HG03439 (cell line): ENCODE measurements around the gene KDM6B.
"Not testable (repeated sequence)": the region's sequence is repeated elsewhere in the genome, so short reads cannot be mapped to it uniquely, and the experiment has no call there.

Experiments used
- ATAC-seq: cut with Tn5 transposase; IDR thresholded peaks from one replicate; pipeline ENCODE4 v1.9.1; 2021; ENCODE audit warnings: mild to moderate bottlenecking, moderate library complexity; ENCODE audit not compliant: unreplicated experiment

The KDM6B gene

DNA sequence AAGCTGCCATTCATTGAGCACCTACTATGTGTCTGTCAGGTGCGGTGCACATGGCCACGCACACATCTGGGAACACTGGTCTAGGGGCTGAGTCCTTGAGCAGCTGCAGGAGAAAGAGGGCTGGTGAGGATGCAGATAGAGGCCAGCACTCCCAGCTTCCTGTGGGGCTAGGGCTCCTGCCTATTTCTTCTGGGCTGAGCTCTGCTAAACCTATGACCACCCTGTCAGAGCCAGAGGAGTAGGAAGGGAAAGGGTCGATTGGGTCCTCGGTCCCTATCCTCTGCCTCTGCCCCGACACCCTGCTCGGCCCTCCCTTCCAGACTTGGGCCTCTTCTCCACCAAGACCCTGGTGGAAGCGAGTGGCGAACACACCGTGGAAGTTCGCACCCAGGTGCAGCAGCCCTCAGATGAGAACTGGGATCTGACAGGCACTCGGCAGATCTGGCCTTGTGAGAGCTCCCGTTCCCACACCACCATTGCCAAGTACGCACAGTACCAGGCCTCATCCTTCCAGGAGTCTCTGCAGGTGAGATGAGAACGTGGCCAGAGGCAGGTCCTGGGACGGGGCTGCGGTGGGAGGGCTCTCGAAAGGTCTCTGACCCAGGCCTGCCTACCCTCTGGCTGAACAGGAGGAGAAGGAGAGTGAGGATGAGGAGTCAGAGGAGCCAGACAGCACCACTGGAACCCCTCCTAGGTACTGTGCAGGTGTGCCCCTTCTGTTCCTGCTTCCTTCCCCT is 16.9 kb downstream of the KDM6B start:
- ATAC-seq, result no peak

DNA sequence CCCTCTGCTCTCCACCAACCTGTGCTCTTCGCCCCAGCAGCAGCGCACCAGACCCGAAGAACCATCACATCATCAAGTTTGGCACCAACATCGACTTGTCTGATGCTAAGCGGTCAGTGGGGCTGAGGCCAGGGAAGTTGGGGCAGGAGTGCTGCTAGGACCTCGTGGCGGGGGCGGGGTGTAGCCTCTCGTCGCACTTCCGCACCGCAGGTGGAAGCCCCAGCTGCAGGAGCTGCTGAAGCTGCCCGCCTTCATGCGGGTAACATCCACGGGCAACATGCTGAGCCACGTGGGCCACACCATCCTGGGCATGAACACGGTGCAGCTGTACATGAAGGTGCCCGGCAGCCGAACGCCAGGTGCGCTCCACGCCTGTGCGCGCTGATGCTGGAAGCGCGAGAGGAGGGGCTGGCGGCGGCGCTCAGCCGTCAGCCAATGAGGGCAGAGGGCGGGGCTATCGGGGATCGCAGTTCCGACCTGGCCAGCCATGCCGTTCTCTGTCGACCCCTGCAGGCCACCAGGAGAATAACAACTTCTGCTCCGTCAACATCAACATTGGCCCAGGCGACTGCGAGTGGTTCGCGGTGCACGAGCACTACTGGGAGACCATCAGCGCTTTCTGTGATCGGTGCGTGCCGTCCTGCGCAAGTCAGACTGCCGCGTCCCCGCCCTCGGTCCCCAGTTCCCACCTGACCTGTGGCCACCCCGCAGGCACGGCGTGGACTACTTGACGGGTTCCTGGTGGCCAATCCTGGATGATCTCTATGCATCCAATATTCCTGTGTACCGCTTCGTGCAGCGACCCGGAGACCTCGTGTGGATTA is 17.6 kb downstream of the KDM6B start:
- peak; percentile 67 for ATAC-seq

DNA sequence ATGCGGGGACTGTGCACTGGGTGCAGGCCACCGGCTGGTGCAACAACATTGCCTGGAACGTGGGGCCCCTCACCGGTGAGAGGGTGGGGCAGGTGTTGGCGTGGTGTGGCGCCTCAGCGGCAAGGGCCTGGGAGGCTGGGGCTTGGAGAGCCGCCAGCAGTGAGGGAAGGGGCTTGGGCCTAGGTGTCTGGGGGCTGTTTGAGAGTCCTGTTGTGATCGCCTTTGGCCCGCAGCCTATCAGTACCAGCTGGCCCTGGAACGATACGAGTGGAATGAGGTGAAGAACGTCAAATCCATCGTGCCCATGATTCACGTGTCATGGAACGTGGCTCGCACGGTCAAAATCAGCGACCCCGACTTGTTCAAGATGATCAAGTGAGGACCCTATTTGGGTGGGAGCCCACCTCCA is 18.2 kb downstream of the KDM6B start:
- no peak for ATAC-seq

DNA sequence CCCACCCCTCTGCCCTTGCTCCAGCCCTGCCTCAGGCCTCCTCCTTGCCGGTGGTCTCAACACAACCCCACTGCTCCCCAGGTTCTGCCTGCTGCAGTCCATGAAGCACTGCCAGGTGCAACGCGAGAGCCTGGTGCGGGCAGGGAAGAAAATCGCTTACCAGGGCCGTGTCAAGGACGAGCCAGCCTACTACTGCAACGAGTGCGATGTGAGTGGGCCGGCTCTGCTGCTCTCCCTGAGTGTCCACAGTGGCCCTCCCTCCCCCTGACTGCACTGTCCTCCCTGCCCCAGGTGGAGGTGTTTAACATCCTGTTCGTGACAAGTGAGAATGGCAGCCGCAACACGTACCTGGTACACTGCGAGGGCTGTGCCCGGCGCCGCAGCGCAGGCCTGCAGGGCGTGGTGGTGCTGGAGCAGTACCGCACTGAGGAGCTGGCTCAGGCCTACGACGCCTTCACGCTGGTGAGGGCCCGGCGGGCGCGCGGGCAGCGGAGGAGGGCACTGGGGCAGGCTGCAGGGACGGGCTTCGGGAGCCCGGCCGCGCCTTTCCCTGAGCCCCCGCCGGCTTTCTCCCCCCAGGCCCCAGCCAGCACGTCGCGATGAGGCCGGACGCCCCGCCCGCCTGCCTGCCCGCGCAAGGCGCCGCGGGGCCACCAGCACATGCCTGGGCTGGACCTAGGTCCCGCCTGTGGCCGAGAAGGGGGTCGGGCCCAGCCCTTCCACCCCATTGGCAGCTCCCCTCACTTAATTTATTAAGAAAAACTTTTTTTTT is 19.1 kb downstream of the KDM6B start:
- no peak for ATAC-seq

DNA sequence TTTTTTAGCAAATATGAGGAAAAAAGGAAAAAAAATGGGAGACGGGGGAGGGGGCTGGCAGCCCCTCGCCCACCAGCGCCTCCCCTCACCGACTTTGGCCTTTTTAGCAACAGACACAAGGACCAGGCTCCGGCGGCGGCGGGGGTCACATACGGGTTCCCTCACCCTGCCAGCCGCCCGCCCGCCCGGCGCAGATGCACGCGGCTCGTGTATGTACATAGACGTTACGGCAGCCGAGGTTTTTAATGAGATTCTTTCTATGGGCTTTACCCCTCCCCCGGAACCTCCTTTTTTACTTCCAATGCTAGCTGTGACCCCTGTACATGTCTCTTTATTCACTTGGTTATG is 19.6 kb downstream of the KDM6B start:
- no peak for ATAC-seq

DNA sequence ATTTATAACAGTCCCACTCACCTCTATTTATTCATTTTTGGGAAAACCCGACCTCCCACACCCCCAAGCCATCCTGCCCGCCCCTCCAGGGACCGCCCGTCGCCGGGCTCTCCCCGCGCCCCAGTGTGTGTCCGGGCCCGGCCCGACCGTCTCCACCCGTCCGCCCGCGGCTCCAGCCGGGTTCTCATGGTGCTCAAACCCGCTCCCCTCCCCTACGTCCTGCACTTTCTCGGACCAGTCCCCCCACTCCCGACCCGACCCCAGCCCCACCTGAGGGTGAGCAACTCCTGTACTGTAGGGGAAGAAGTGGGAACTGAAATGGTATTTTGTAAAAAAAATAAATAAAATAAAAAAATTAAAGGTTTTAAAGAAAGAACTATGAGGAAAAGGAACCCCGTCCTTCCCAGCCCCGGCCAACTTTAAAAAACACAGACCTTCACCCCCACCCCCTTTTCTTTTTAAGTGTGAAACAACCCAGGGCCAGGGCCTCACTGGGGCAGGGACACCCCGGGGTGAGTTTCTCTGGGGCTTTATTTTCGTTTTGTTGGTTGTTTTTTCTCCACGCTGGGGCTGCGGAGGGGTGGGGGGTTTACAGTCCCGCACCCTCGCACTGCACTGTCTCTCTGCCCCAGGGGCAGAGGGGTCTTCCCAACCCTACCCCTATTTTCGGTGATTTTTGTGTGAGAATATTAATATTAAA is 20.2 kb downstream of the KDM6B start:
- ATAC-seq, result no peak

DNA sequence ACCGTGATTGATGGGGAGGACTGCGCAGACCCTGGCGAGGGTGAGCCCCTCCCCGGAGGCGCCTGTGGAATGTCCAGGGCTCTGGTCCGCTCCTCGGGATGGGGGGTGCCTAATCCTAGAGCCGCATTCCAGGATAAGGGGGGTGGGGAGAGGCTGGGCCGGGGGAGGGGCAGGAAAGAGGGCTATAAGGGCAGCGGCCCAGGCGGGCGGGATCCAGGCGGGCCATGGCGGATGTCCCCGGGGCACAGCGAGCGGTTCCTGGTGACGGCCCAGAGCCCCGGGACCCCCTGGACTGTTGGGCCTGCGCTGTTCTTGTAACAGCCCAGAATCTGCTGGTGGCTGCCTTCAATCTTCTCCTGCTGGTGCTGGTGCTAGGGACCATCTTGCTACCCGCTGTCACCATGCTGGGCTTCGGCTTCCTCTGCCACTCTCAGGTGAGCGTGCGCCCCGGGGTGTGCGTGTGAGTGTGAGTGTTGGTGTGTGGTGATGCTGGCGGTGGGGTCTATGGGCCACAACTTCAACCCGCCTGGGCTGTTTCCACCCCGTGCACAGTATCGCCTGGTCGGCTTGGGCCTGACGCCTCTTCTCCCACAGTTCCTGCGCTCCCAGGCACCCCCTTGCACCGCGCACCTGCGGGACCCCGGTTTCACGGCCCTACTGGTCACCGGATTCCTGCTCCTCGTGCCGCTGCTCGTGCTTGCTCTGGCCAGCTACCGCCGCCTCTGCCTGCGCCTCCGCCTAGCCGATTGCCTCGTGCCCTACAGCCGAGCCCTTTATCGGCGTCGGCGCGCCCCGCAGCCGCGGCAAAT is 21.0 kb downstream of the KDM6B start, which contains the start of gene TMEM88:
TMEM88 (plus strand) TSS at position 216 of the 809 bp plus-strand sequence; CDS start at position 225, 9 bp downstream.
- ATAC-seq, result no peak

DNA sequence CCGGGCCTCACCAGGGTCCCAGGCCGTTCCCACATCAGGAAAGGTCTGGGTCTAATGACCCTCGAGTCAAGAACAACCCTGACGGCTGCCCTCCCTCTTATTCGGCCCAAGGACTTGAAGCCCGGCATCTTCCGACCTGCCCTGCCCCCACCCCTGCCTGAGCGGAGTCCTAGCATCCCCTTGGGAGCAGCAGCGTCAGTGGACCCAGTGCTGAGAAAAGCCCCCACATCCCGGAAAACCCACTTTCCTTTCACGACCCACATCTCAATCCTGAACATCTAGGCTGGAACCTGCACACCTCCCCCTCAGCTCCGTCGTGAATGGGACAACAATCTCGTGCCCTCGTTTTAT is 21.6 kb downstream of the KDM6B start:
- no peak for ATAC-seq

DNA sequence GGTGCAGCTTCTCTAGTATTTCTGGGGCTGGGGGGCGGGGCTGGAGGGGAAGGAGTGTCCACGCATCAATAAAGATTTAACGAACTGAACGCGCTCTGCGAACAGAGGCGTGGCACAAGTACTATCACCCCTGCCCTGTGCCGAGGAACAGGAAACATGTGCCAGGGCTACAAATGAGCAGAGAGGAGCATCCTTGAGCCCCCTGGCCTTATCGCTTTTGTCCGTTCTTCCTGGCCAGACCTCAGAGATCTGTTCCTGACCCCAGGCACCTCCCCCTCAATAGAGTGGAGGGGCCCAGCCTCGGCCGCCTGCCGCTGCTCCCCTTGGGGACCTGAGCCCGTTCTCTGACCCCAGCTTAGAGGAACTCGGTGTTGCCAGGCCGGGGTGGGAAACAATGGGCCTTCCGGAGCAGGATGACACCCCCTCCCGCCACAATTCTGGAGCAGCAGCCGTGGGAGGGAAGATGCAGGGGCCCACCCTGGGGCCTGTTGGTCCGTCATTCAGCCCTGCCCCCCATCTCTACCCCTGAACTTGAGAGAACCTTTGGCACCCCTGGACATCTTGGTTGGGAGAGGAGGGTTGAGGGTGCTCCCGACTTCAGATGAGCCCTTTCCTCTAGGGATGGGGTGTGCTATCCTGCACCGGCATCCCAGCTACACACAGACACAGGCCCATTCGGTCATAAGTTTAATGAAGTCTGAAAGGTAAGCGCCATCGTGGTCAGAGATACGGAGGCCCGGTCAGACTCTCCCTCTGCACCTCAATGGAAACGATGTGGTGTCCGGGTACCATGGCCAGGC is 22.2 kb downstream of the KDM6B start:
- ATAC-seq, result no peak

DNA sequence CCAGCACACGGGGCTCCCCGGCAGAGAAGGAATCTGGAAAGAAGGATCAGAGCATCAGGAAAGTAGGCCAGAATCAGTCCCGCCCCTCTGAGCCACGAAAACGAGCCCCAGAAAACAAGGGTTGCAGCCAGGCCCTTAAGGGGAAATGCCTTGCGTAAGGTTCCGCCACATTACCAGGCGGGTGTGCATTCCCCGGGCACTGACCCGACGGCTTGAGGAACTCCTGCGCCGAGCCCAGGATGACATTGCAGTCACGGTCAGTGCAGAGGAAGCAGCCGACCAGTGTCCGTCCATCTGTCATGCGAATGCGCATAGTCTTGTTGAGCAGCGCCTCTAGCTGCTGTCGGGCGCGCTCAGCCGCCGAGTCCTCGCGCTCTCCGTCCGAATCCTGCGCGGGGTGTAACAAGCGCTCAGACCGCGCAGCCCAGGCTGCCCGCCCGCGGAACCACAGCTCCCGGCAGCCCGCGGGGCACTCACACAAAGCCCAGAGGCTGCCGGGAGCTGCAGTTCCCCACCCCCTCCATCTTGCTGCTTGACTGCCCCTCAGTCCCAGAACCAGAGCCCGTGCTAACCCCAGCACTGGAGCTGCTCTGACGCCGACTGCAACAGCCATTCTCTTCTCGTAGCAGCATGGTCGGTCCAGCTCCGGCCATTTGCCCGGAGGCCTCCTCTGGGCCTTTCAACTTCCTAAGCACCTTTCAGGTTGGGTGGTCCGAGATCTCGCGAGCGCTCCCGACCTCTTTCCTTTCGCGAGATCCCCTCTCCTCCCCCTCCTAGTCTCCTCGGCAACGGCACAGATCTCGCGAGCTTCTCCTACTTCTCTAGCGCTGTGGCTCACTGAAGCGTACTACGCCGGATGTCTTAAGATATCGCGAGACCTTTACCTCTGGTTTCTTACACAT is 23.0 kb downstream of the KDM6B start, which contains the start of gene NAA38:
NAA38 (minus strand) TSS at position 749 of the 902 bp plus-strand sequence; CDS start at position 653, 96 bp downstream.
- ATAC-seq, result peak; percentile 72

DNA sequence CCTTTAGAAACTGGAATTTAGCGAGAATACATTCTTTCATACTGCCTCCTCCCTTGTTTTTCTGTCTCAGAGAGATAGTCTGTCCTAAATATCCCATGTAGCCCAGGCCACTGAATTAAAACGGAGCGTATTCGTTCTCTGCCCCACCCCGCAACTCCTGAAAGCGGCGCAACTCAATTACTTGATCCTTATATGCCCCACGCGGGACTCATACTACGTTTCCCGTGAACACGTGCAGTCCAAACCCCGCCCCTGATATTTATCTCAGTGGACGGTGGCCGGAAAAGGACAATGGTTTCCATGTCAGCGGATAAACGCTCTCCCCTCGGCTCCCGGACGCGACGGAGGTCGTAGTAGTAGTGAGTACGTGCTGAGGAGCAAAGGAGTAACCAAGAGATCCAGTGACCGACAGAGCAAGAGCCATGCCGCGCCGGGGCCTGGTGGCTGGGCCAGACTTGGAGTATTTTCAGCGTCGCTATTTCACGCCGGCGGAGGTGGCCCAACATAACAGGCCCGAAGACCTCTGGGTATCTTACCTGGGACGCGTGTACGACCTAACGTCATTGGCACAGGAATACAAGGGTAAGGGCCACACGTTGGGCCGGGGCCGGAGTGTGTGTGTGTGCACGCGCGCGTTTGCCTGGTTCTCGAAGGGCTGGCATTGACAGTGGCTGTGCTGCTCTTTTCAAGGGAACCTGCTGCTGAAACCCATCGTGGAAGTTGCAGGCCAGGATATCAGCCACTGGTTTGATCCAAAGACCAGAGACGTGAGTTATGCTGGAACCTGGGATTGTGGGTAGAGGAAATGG is 23.9 kb downstream of the KDM6B start, which contains the start of gene CYB5D1:
CYB5D1 (plus strand) TSS at position 291 of the 809 bp plus-strand sequence; CDS start at position 423, 132 bp downstream.
- ATAC-seq, result peak; percentile 40

DNA sequence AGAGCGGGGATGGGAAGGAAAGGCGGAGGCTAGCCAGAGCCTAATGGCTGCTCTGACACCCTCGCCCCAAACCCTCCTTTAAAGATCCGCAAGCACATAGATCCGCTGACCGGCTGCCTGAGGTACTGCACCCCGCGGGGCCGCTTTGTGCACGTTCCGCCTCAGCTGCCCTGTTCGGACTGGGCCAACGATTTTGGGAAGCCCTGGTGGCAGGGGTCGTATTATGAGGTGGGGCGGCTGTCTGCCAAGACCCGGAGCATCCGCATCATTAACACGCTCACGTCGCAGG is 24.4 kb downstream of the KDM6B start:
- ATAC-seq, result no peak

DNA sequence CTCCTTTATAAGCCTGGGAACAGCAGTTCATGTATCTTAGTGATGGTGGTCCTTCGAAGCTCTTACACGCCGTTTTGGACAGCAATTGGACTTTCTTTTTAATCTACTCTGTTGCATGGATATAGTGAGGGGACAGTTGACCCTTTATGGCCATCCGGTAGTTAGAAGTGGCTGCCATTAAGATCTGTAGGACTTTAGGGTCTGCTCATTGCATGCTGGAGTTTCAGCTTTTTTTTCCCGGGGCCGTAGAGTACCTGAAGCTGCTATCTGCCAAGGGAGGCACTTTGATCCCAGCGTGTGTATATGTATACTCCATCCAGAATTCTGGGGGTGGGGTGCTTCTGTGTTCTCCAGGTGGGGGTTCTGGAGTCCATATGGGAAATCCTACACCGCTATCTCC is 25.0 kb downstream of the KDM6B start:
- ATAC-seq, result no peak

DNA sequence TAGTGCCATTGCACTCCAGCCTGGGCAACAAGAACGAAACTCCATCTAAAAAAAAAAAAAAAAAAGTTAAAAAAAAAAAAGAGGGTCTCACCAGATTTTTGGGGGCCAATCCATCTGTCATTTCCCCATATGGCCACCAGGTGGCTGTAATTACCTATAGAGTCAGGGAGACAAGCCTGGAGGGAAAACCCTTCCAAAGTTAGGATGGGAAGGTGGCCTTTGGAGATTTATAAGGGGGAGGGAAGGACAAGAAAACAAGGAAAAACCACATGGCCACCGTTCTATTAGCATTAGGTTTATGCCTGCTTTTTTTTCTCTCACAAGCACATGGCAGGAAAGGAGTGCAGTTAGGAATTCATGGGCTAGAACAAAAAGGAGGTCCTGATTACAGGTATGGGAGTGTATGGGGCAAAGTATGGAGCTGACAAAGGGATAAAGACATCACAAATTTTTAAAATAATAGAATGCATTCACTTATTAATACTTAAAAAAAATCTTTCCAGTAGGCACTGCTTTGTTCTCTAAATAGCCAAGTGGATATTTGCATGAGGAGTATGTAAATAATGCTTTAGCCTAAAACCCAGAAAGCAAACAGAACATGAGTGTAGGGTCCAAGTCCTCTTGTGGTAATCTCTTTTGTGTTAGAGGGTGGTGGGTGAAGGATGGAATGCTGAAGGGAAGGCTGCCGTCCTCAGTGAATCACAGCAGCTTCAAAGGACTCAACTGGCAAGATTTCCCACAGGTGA is 28.8 kb downstream of the KDM6B start:
- ATAC-seq, result no peak

DNA sequence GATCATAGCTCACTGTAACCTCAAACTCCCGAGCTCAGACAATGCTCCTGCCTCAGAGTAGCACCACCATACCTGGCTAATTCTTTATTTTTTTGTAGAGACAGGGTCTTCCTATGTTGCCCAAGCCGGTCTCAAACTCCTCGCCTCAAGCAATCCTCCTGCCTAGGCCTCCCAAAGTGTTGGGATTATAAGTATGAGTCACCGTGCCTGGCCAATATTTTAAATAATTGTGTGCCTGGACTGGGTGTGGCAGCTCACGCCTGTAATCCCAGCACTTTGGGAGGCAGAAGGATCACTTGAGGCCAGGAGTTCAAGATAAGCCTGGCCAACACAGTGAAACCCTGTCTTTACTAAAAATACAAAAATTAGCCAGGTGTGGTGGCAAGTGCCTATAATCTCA is 30.4 kb downstream of the KDM6B start:
- not testable (repeated sequence) for ATAC-seq

DNA sequence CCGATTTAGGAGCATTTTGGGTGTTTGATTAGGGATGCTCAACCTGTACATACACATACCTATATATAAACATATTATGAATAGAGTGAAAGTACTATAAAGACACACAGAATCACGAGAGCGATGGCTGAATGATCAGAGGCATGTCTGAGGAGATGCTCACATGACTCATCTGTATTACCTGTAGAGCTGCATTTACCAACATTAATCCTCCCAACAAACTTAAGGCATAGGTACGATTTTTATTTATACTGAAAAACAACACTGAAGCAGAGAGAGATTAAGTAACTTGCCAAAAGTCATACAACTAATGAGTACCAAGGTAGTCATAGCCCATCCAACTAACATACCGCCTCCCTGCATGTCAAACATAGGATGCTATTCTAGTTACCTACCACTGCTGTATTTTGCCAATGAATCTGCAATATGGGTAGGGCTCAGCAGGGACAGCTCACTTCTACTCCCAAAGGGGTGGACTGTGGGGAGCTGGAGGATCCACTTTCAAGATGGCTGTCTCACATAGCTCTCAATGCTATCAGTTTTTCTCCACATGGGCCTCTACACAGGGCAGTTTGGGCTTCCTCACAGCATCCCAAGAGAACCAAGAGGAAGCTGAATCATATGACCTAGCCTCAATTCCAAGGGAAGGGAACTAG is 31.1 kb downstream of the KDM6B start:
- no peak for ATAC-seq
